HepG2 (cell line): Measurements from ENCODE around the gene MAP1LC3A. TPM values are rescaled to one million over a fixed set of nuclear protein-coding genes. Genes with fewer than 3 reads are reported as not detected.

ENCODE experiments used
- ARID2 ChIP-seq: sonication (generic); formaldehyde crosslinking; IDR thresholded peaks from 2 replicates; pipeline ENCODE4 v1.8.1; 2022; ENCODE audit warnings: mild to moderate bottlenecking, missing genetic modification reagents, borderline replicate concordance
- GABPB1 ChIP-seq: IDR thresholded peaks from 2 replicates; pipeline ENCODE4 v1.6.1; 2016; ENCODE audit warnings: mild to moderate bottlenecking, missing genetic modification reagents, moderate library complexity, missing compliant biosample characterization
- KDM1A ChIP-seq: IDR thresholded peaks from 2 replicates; pipeline ENCODE4 v1.6.1; 2016; ENCODE audit warnings: missing compliant biosample characterization
- MYNN ChIP-seq: sonication (generic); formaldehyde crosslinking; IDR thresholded peaks from 2 replicates; pipeline ENCODE4 v1.4.0; 2020; ENCODE audit warnings: mild to moderate bottlenecking, low read depth, missing genetic modification reagents
- PAF1 ChIP-seq: IDR thresholded peaks from 2 replicates; pipeline ENCODE4 v1.6.1; 2016; ENCODE audit warnings: missing genetic modification reagents, missing compliant biosample characterization
- RBM22 ChIP-seq: fragments of 200-400 bp; formaldehyde crosslinking; optimal IDR thresholded peaks from 2 replicates; pipeline ENCODE3; 2017; ENCODE audit warnings: mild to moderate bottlenecking, low read length, moderate library complexity
- RXRB ChIP-seq: IDR thresholded peaks from 2 replicates; pipeline ENCODE4 v1.6.1; 2016; ENCODE audit warnings: borderline replicate concordance, missing genetic modification reagents, missing compliant biosample characterization
- SP4 ChIP-seq: sonication (generic); formaldehyde crosslinking; IDR thresholded peaks from 2 replicates; pipeline ENCODE4 v1.8.1; 2023; ENCODE audit warnings: mild to moderate bottlenecking, missing genetic modification reagents
- TBX3 ChIP-seq: fragments of 450-650 bp; IDR thresholded peaks from 2 replicates; pipeline ENCODE4 v1.6.1; 2017; ENCODE audit warnings: antibody characterized with exemption, mild to moderate bottlenecking, inconsistent platforms, borderline replicate concordance
- ZBTB14 ChIP-seq: sonication (generic); formaldehyde crosslinking; IDR thresholded peaks from 2 replicates; pipeline ENCODE4 v1.4.0; 2020; ENCODE audit warnings: missing genetic modification reagents
- ZBTB3 ChIP-seq: sonication (generic); formaldehyde crosslinking; IDR thresholded peaks from 2 replicates; pipeline ENCODE4 v1.4.0; 2020; ENCODE audit warnings: low read depth, mild to moderate bottlenecking, moderate library complexity, missing genetic modification reagents, borderline replicate concordance
- ZBTB8A ChIP-seq: sonication (generic); formaldehyde crosslinking; IDR thresholded peaks from 2 replicates; pipeline ENCODE4 v1.4.0; 2020; ENCODE audit warnings: mild to moderate bottlenecking, low read depth, missing genetic modification reagents, borderline replicate concordance
- ZNF33A ChIP-seq: sonication (generic); formaldehyde crosslinking; IDR thresholded peaks from 2 replicates; pipeline ENCODE4 v1.5.1; 2020; ENCODE audit warnings: missing genetic modification reagents, mild to moderate bottlenecking, moderate library complexity, borderline replicate concordance
- ZNF407 ChIP-seq: sonication (generic); formaldehyde crosslinking; IDR thresholded peaks from one replicate; pipeline ENCODE4 v1.5.1; 2020; ENCODE audit warnings: mild to moderate bottlenecking, missing genetic modification reagents; ENCODE audit errors: not compliant biosample characterization
- ZNF549 ChIP-seq: sonication (generic); formaldehyde crosslinking; IDR thresholded peaks from 2 replicates; pipeline ENCODE4 v1.5.0; 2020; ENCODE audit warnings: missing genetic modification reagents
- ZNF567 ChIP-seq: sonication (generic); formaldehyde crosslinking; IDR thresholded peaks from 2 replicates; pipeline ENCODE4 v1.8.1; 2023; ENCODE audit warnings: mild to moderate bottlenecking, missing genetic modification reagents, borderline replicate concordance
- ZNF580 ChIP-seq: IDR thresholded peaks from 2 replicates; pipeline ENCODE4 v1.6.1; 2016; ENCODE audit warnings: low read depth, borderline replicate concordance
- ZNF674 ChIP-seq: sonication (generic); formaldehyde crosslinking; IDR thresholded peaks from 2 replicates; pipeline ENCODE4 v1.5.0; 2020; ENCODE audit warnings: low read depth, mild to moderate bottlenecking, missing genetic modification reagents
- ZNF879 ChIP-seq: sonication (generic); formaldehyde crosslinking; IDR thresholded peaks from 2 replicates; pipeline ENCODE4 v1.8.1; 2023; ENCODE audit warnings: missing genetic modification reagents
- ZSCAN9 ChIP-seq: IDR thresholded peaks from 2 replicates; pipeline ENCODE4 v1.6.1; 2016; ENCODE audit warnings: borderline replicate concordance
- polyA plus RNA-seq, 8 experiments: library from polyadenylated mRNA; depleted of rRNA in 3 of 8; stranded (reverse) in 7 of 8; unstranded in 1 of 8; fragments of >200 nt; fragmentation: Illumina TruSeq in 4 of 8; extraction: Trizol in 4 of 8; gene quantifications; 2 replicates each; pipeline versions ENCODE4 v1.2.1 to v1.2.3, GENCODE V29; 2011 to 2016; ENCODE audit warnings: low read depth in 4 of 8, missing spikeins in 1 of 8, mixed read lengths in 1 of 8; ENCODE audit not compliant: insufficient read depth in 1 of 8
- total RNA-seq, 5 experiments: library from RNA; depleted of rRNA; stranded (reverse); fragments of >200 nt; fragmentation: Illumina TruSeq; extraction: Trizol; gene quantifications; 2 replicates each; pipeline ENCODE4 v1.2.3, GENCODE V29; 2016; ENCODE audit warnings: low read depth in 1 of 5

Gene MAP1LC3A
- total and polyA plus RNA-seq, 2 of the 13 experiments (the other 11 are each of a cell fraction or from before 2014, with no cell fraction given), result not detected

- peak; percentile 76 for TF ChIP-seq ZNF407 (CRISPR knock-in tag)
- peak; percentile 94 for TF ChIP-seq ZSCAN9 (CRISPR knock-in tag)
- TF ChIP-seq GABPB1, result peak; percentile 96
- peak; percentile 73; the same call in 1 of the 2 replicates for TF ChIP-seq SP4 (CRISPR knock-in tag)
- peak; percentile 21; the same call in 1 of the 2 replicates for TF ChIP-seq KDM1A (CRISPR knock-in tag)
- peak; percentile 82 for TF ChIP-seq ZNF580 (CRISPR knock-in tag)
- no peak for TF ChIP-seq ZBTB8A (CRISPR knock-in tag)
- TF ChIP-seq ZNF549, result no peak
- TF ChIP-seq RBM22, result peak; percentile 98
- TF ChIP-seq ZBTB3 (CRISPR knock-in tag), result no peak
- no peak; the same call in 1 of the 2 replicates for TF ChIP-seq ZBTB14 (CRISPR knock-in tag)
- no peak for TF ChIP-seq ZNF674 (CRISPR knock-in tag)
- TF ChIP-seq TBX3, result no peak
- no peak for TF ChIP-seq ZNF567 (CRISPR knock-in tag)
- TF ChIP-seq MYNN (CRISPR knock-in tag), result peak; percentile 90; the same call in 1 of the 2 replicates
- TF ChIP-seq PAF1 (CRISPR knock-in tag), result peak; percentile 70; the same call in 1 of the 2 replicates
- peak; percentile 55; the same call in 1 of the 2 replicates for TF ChIP-seq RXRB
- peak; percentile 95 for TF ChIP-seq ZNF879 (CRISPR knock-in tag)
- no peak for TF ChIP-seq ARID2 (CRISPR knock-in tag)
- TF ChIP-seq ZNF33A, result peak; percentile 94; the same call in 1 of the 2 replicates
Measured at GRCh38 chr20:34516247-34517113, 42.0 kb upstream of the MAP1LC3A start, which contains the start of gene DYNLRB1 (continued).
